ENCODE measurements around the gene S100A7.

S100A7 gene

DNA sequence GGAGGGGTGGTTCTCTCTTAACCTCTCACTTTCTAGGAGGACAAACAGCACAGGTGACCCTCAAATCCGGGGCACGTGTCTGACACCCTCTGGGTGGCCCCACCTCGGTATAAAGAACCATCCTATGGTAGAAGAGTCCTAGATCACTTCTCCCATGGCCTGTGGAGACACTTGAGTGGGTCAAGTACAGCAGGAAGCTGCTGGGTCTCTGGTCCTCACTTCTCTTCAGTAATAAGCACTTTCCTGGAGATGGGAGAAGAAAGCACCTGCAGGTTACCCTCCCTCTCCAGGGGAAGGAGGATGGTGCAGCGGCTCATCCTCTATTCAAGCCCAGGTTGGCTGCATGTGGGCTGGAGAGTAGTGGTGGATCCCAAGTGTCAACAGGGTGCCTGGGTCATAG lies 17.0 kb downstream of the S100A7 start:
- Histone ChIP-seq H3K36me3 (replicated peaks in 1 of 2; ENCODE audit: control insufficient read depth in 2 of 2, insufficient read depth in 2 of 2, low read length in 2 of 2) (no peaks in the 10 kb centered on the region), H4K8ac (ENCODE audit: low read depth, low read length) (no peak overlapping the region), H3K79me1 (ENCODE audit: low read depth, low read length) (no peaks in the 10 kb centered on the region), H3K27ac (replicated peaks; ENCODE audit: low read length) (no peak overlapping the region), H2BK120ac (ENCODE audit: low read depth, low read length) (no peak overlapping the region), H3K18ac (ENCODE audit: low read length) (no peak overlapping the region), H2AK5ac (ENCODE audit: low read depth, low read length) (no peak overlapping the region), H3K14ac (ENCODE audit: low read length) (no peak overlapping the region), H3K4me3 (ENCODE audit: low read length in 2 of 2) (peak overlapping the region in 1 of 2 donors; percentile 50), H3K27me3 (ENCODE audit: control insufficient read depth in 3 of 3, insufficient read depth in 3 of 3, low read depth in 1 of 3, low read length in 3 of 3) (peaks cover 0 to 7% (median 0%) of the 10 kb centered on the region in 3 experiments), H3K4ac (ENCODE audit: low read length) (no peak overlapping the region), H2AFZ (ENCODE audit: low read length) (no peak overlapping the region), H3K23ac (ENCODE audit: low read depth, low read length, poor library complexity) (no peak overlapping the region), H2BK15ac (ENCODE audit: low read length) (no peak overlapping the region), H3K4me1 (ENCODE audit: control insufficient read depth in 2 of 2, insufficient read depth in 1 of 2, low read depth in 1 of 2, low read length in 2 of 2) (no peaks in the 10 kb centered on the region), H3K9me3 (replicated peaks in 1 of 2; ENCODE audit: control insufficient read depth in 2 of 2, insufficient read depth in 1 of 2, low read depth in 1 of 2, low read length in 2 of 2) (no peaks in the 10 kb centered on the region), H3K9ac (ENCODE audit: low read depth, low read length, poor library complexity) (no peak overlapping the region), H2BK5ac (ENCODE audit: low read length) (no peak overlapping the region), H3K4me2 (ENCODE audit: insufficient read depth, low read length, poor library complexity, severe bottlenecking) (no peak overlapping the region), H2BK12ac (ENCODE audit: low read length) (no peak overlapping the region), H4K91ac (ENCODE audit: low read depth, low read length, poor library complexity) (no peak overlapping the region)
- no CpG with 5 or more reads among the region's 4 CpGs for WGBS, 2 donors (ENCODE audit: extremely low coverage in 2 of 2, insufficient read length in 2 of 2, insufficient replicate concordance in 1 of 2)
- DNase-seq (ENCODE audit: low spot score), result no peak

DNA sequence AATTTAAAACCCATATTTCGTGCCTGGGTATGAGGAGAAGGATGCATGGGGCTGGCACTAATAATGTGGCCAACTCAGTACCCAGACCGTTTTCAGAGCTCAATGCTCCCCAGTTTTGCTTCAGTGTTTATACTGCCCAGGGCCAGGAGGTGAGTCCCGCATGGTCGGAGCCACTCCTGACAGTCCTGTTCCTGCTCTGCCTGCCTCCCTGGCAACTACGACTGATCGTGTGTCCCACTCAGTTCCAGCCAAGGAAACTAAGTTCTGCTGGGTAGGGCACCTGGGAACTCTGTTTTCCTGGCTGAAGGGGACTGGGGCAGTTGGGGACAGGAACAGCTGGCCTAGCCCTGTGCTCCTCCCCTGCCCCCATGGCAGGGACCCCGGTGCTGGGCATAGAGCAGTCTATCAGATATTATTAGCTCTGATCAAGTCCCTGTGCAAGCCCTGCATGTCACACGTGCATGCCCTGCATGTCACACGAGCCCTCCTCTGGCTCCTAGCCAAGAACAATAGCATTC lies 19.2 kb downstream of the S100A7 start:
- Histone ChIP-seq H2BK120ac (ENCODE audit: low read depth, low read length) (no peak overlapping the region), H3K9ac (ENCODE audit: low read depth, low read length, poor library complexity) (peak overlapping the region; percentile 18), H3K36me3 (replicated peaks in 1 of 2; ENCODE audit: control insufficient read depth in 2 of 2, insufficient read depth in 2 of 2, low read length in 2 of 2) (no peaks in the 10 kb centered on the region), H3K4me1 (ENCODE audit: control insufficient read depth in 2 of 2, insufficient read depth in 1 of 2, low read depth in 1 of 2, low read length in 2 of 2) (no peaks in the 10 kb centered on the region), H2AFZ (ENCODE audit: low read length) (no peak overlapping the region), H4K8ac (ENCODE audit: low read depth, low read length) (no peak overlapping the region), H3K23ac (ENCODE audit: low read depth, low read length, poor library complexity) (no peak overlapping the region), H3K4me3 (ENCODE audit: low read length in 2 of 2) (no peak overlapping the region), H3K18ac (ENCODE audit: low read length) (no peak overlapping the region), H2BK5ac (ENCODE audit: low read length) (no peak overlapping the region), H3K4ac (ENCODE audit: low read length) (no peak overlapping the region), H3K27me3 (ENCODE audit: control insufficient read depth in 3 of 3, insufficient read depth in 3 of 3, low read depth in 1 of 3, low read length in 3 of 3) (peaks cover 0 to 13% (median 0%) of the 10 kb centered on the region in 3 experiments), H3K79me1 (ENCODE audit: low read depth, low read length) (no peaks in the 10 kb centered on the region), H2BK15ac (ENCODE audit: low read length) (no peak overlapping the region), H3K14ac (ENCODE audit: low read length) (no peak overlapping the region), H2BK12ac (ENCODE audit: low read length) (no peak overlapping the region), H3K4me2 (ENCODE audit: insufficient read depth, low read length, poor library complexity, severe bottlenecking) (no peak overlapping the region), H4K91ac (ENCODE audit: low read depth, low read length, poor library complexity) (no peak overlapping the region), H3K9me3 (replicated peaks in 1 of 2; ENCODE audit: control insufficient read depth in 2 of 2, insufficient read depth in 1 of 2, low read depth in 1 of 2, low read length in 2 of 2) (no peaks in the 10 kb centered on the region), H2AK5ac (ENCODE audit: low read depth, low read length) (no peak overlapping the region), H3K27ac (replicated peaks; ENCODE audit: low read length) (no peak overlapping the region)
- no peak for DNase-seq (ENCODE audit: low spot score)
- no CpG with 5 or more reads among the region's 9 CpGs for WGBS, 2 donors (ENCODE audit: extremely low coverage in 2 of 2, insufficient read length in 2 of 2, insufficient replicate concordance in 1 of 2)

DNA sequence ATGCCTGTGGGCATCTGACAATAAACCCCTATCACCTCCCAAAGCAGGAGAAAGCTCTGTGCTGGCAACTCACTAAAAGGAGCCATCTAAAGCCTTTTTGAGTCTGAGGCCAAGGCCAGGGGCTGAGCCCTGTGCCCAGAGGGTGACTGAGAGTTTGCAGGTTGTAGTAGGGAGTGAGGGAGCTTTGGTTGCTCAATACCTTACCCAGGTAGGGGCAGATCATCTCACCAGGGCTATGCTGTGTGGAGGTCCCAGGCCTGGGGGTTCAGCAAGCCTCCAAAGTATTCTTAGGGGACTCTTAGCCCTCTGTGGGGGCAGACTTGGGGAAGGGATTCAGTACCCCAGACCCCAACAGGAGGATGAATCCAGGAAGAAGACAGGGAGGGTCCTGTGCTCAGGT lies 21.2 kb downstream of the S100A7 start:
- H3K36me3 ChIP-seq (replicated peaks in 1 of 2; ENCODE audit: control insufficient read depth in 2 of 2, insufficient read depth in 2 of 2, low read length in 2 of 2), result no peaks in the 10 kb centered on the region
- no peak overlapping the region for H3K23ac ChIP-seq (ENCODE audit: low read depth, low read length, poor library complexity)
- no peak overlapping the region for H3K4me2 ChIP-seq (ENCODE audit: insufficient read depth, low read length, poor library complexity, severe bottlenecking)
- no peak overlapping the region for H3K9ac ChIP-seq (ENCODE audit: low read depth, low read length, poor library complexity)
- no peak overlapping the region for H2BK15ac ChIP-seq (ENCODE audit: low read length)
- DNase-seq (ENCODE audit: low spot score), result no peak
- no peak overlapping the region for H4K91ac ChIP-seq (ENCODE audit: low read depth, low read length, poor library complexity)
- no peak overlapping the region for H4K8ac ChIP-seq (ENCODE audit: low read depth, low read length)
- H3K14ac ChIP-seq (ENCODE audit: low read length), result no peak overlapping the region
- H3K4me3 ChIP-seq (ENCODE audit: low read length in 2 of 2), result no peak overlapping the region
- H3K18ac ChIP-seq (ENCODE audit: low read length), result no peak overlapping the region
- H3K27ac ChIP-seq (replicated peaks; ENCODE audit: low read length), result no peak overlapping the region
- H2BK120ac ChIP-seq (ENCODE audit: low read depth, low read length), result no peak overlapping the region
- no peak overlapping the region for H2BK12ac ChIP-seq (ENCODE audit: low read length)
- H3K27me3 ChIP-seq (ENCODE audit: control insufficient read depth in 3 of 3, insufficient read depth in 3 of 3, low read depth in 1 of 3, low read length in 3 of 3), result peaks cover 0 to 17% (median 0%) of the 10 kb centered on the region in 3 experiments
- H2AFZ ChIP-seq (ENCODE audit: low read length), result no peak overlapping the region
- H3K9me3 ChIP-seq (replicated peaks in 1 of 2; ENCODE audit: control insufficient read depth in 2 of 2, insufficient read depth in 1 of 2, low read depth in 1 of 2, low read length in 2 of 2), result no peaks in the 10 kb centered on the region
- no peaks in the 10 kb centered on the region for H3K4me1 ChIP-seq (ENCODE audit: control insufficient read depth in 2 of 2, insufficient read depth in 1 of 2, low read depth in 1 of 2, low read length in 2 of 2)
- H2AK5ac ChIP-seq (ENCODE audit: low read depth, low read length), result no peak overlapping the region
- H3K79me1 ChIP-seq (ENCODE audit: low read depth, low read length), result no peaks in the 10 kb centered on the region
- no peak overlapping the region for H3K4ac ChIP-seq (ENCODE audit: low read length)
- H2BK5ac ChIP-seq (ENCODE audit: low read length), result no peak overlapping the region

DNA sequence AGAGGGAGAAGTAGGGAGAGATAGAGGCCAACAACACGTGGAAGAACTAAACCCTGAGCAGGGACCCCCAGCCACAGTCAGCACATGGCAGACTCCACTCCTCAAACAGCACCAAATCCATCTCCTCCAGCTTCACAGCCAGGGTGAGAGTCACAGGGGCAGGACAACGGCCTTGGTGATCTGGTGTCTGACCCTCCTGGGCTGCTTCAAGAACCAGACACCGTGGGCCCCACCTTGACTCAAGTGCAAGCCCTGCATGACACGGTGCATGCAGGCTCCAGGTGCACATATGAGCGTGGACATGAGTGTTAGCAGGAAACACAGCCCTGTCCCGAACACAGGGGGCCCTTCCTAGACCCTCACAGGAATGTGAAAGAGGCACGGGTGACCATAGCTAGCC lies 21.9 kb downstream of the S100A7 start:
- DNase-seq (ENCODE audit: low spot score), result no peak
- no peaks in the 10 kb centered on the region for H3K79me1 ChIP-seq (ENCODE audit: low read depth, low read length)
- no peak overlapping the region for H2AFZ ChIP-seq (ENCODE audit: low read length)
- H3K27me3 ChIP-seq (ENCODE audit: control insufficient read depth in 3 of 3, insufficient read depth in 3 of 3, low read depth in 1 of 3, low read length in 3 of 3), result peaks cover 0 to 17% (median 0%) of the 10 kb centered on the region in 3 experiments
- H4K91ac ChIP-seq (ENCODE audit: low read depth, low read length, poor library complexity), result no peak overlapping the region
- no peaks in the 10 kb centered on the region for H3K4me1 ChIP-seq (ENCODE audit: control insufficient read depth in 2 of 2, insufficient read depth in 1 of 2, low read depth in 1 of 2, low read length in 2 of 2)
- H2BK15ac ChIP-seq (ENCODE audit: low read length), result no peak overlapping the region
- no peak overlapping the region for H3K23ac ChIP-seq (ENCODE audit: low read depth, low read length, poor library complexity)
- no CpG with 5 or more reads among the region's 7 CpGs for WGBS, 2 donors (ENCODE audit: extremely low coverage in 2 of 2, insufficient read length in 2 of 2, insufficient replicate concordance in 1 of 2)
- no peaks in the 10 kb centered on the region for H3K9me3 ChIP-seq (replicated peaks in 1 of 2; ENCODE audit: control insufficient read depth in 2 of 2, insufficient read depth in 1 of 2, low read depth in 1 of 2, low read length in 2 of 2)
- H3K18ac ChIP-seq (ENCODE audit: low read length), result no peak overlapping the region
- no peak overlapping the region for H2BK120ac ChIP-seq (ENCODE audit: low read depth, low read length)
- no peak overlapping the region for H3K14ac ChIP-seq (ENCODE audit: low read length)
- H2BK5ac ChIP-seq (ENCODE audit: low read length), result no peak overlapping the region
- no peaks in the 10 kb centered on the region for H3K36me3 ChIP-seq (replicated peaks in 1 of 2; ENCODE audit: control insufficient read depth in 2 of 2, insufficient read depth in 2 of 2, low read length in 2 of 2)
- no peak overlapping the region for H3K4me2 ChIP-seq (ENCODE audit: insufficient read depth, low read length, poor library complexity, severe bottlenecking)
- no peak overlapping the region for H2AK5ac ChIP-seq (ENCODE audit: low read depth, low read length)
- H3K27ac ChIP-seq (replicated peaks; ENCODE audit: low read length), result no peak overlapping the region
- no peak overlapping the region for H4K8ac ChIP-seq (ENCODE audit: low read depth, low read length)
- no peak overlapping the region for H2BK12ac ChIP-seq (ENCODE audit: low read length)
- no peak overlapping the region for H3K4ac ChIP-seq (ENCODE audit: low read length)
- H3K4me3 ChIP-seq (ENCODE audit: low read length in 2 of 2), result no peak overlapping the region
- H3K9ac ChIP-seq (ENCODE audit: low read depth, low read length, poor library complexity), result no peak overlapping the region
